Activated CD4-positive, alpha-beta T cell treated with anti-CD3 and anti-CD28 coated beads for 36 hours (primary cell): ENCODE measurements around the gene DOC2A. TPM values are rescaled to one million over a fixed set of nuclear protein-coding genes. Genes with fewer than 3 reads are reported as not detected.

ENCODE experiments used
- ATAC-seq: fragments of 200-7000 bp; cut with Tn5 transposase; one replicate; pipeline ENCODE4 v1.10.0; 2021; ENCODE audit warnings: mild to moderate bottlenecking, moderate library complexity
- CTCF ChIA-PET: fragments of 350-600 bp; sonication (Branson Sonifier 250); formaldehyde crosslinking; loops from one replicate; lab custom pipeline; 2021; ENCODE audit warnings: antibody characterized with exemption; lab: Charles Lee
- POLR2A ChIA-PET: fragments of 350-600 bp; sonication (Branson Sonifier 250); formaldehyde crosslinking; loops from one replicate; lab custom pipeline; 2021; ENCODE audit warnings: antibody characterized with exemption, inconsistent platforms; lab: Charles Lee
- DNase-seq: peaks from one replicate; pipeline ENCODE4 v3.0.0-alpha.2; 2020
- H3K27ac Mint-ChIP-seq: one replicate; pipeline ENCODE4 v1.8.0; 2021; ENCODE audit warnings: mixed read lengths
- H3K27me3 Mint-ChIP-seq: one replicate; pipeline ENCODE4 v1.8.0; 2021; ENCODE audit warnings: mixed read lengths
- H3K36me3 Mint-ChIP-seq: one replicate; pipeline ENCODE4 v1.8.0; 2021; ENCODE audit warnings: low read depth, mixed read lengths
- H3K4me1 Mint-ChIP-seq: one replicate; pipeline ENCODE4 v1.8.0; 2021; ENCODE audit warnings: mixed read lengths
- H3K4me3 Mint-ChIP-seq: one replicate; pipeline ENCODE4 v1.8.0; 2021; ENCODE audit warnings: mild to moderate bottlenecking, moderate library complexity, mixed read lengths
- H3K9me3 Mint-ChIP-seq: one replicate; pipeline ENCODE4 v1.8.0; 2021; ENCODE audit warnings: low read depth, mixed read lengths
- intact Hi-C, 2 experiments: fragments of 100-400 bp; cut with DNase I in 1 of 2; cut with micrococcal nuclease in 1 of 2; formaldehyde crosslinking; loops; one replicate each; pipeline versions ENCODE4 v1.14.2 to v1.15.1; 2022 to 2024; cut with DNase I, micrococcal nuclease
- total RNA-seq, 2 experiments: library from RNA; stranded (reverse); gene quantifications; one replicate each; pipeline ENCODE4 v1.2.3, GENCODE V29; 2021

DOC2A gene
- total RNA-seq, 2 experiments from 2014 or later = 0.69 to 1.3 TPM

GRCh38 chr16:29978081-29978480 is 32.7 kb downstream of the DOC2A start:
- ATAC-seq (no peak), DNase-seq (no peak)
- peak overlapping the region; percentile 30 for H3K27ac Mint-ChIP-seq
- intact Hi-C loops = no loop called here
- CTCF ChIA-PET = no interaction called here
- H3K27me3 Mint-ChIP-seq = no peaks in the 10 kb centered on the region
- peaks cover 29% of the 10 kb centered on the region for H3K4me1 Mint-ChIP-seq
- POLR2A ChIA-PET = interaction anchor here (0.6 kb wide), 1 partner anchor 287 kb away, joined by 8 read pairs; no protein-coding TSS in a partner anchor
- peaks cover under 1% of the 10 kb centered on the region for H3K9me3 Mint-ChIP-seq
- no peak overlapping the region for H3K4me3 Mint-ChIP-seq
- peaks cover 28% of the 10 kb centered on the region for H3K36me3 Mint-ChIP-seq

DNA sequence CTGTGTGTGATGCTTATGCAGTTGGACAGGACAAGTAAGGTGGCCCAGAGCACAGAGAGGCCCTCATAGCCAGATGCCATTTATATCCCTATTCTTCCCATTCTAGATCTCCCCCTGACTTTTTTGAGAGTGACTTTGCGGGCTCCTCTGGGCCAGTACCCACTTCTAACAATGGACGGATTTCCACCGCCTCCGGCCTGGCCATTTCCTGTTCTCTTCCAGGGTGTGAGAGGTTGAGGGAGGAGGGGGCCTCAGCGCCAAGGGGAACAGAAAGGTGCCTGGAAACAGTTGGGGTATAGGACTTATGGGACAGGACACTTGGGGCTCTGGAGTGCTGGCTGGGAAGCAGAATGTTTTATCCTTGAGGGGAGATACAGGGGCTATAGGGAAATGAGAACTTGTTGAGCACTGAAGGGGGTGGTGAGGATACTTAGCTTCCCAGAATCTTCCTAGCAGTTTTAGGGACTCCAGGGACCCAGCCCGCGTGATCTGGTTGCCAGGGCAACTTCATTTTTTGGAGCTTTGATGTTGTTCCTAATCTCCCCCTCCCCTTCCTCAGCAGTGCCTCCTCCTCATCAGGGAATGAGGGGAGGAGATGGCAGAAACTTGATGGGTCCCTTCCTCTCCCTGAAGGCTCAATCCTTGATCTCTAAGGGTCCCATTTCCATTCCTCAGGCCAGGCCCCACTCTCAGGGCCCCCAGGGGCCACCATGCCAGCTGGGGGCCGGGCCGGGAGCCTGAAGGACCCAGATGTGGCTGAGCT is 33.6 kb downstream of the DOC2A start:
- Mint-ChIP-seq H3K4me1 (peaks cover 31% of the 10 kb centered on the region), H3K4me3 (no peak overlapping the region), H3K9me3 (peaks cover 4% of the 10 kb centered on the region), H3K36me3 (peaks cover 32% of the 10 kb centered on the region), H3K27me3 (no peaks in the 10 kb centered on the region), H3K27ac (peak overlapping the region; percentile 10)
- CTCF ChIA-PET = no interaction called here
- DNase-seq (no peak), ATAC-seq (no peak)
- intact Hi-C loops = no loop called here
- POLR2A ChIA-PET = interaction anchor here (0.6 to 1.0 kb wide), 3 partner anchors 21 to 51 kb away, joined by 4 read pairs; no protein-coding TSS in a partner anchor

GRCh38 chr16:29975811-29976511 is 34.9 kb downstream of the DOC2A start:
- Mint-ChIP-seq H3K27ac (peak overlapping the region; percentile 86), H3K27me3 (no peaks in the 10 kb centered on the region), H3K36me3 (peaks cover 35% of the 10 kb centered on the region), H3K9me3 (peaks cover 4% of the 10 kb centered on the region), H3K4me1 (peaks cover 31% of the 10 kb centered on the region), H3K4me3 (peak overlapping the region; percentile 87)
- DNase-seq (peak; percentile 33), ATAC-seq (no peak)
- CTCF ChIA-PET = interaction anchor here (0.8 to 1.3 kb wide), 6 partner anchors 10 to 151 kb away, joined by 3 to 5 read pairs (median 4); partner anchors contain the start of gene TMEM219
- intact Hi-C loops = no loop called here
- POLR2A ChIA-PET = interaction anchor here (0.5 to 1.1 kb wide), 4 partner anchors 9 to 1002 kb away, joined by 4 read pairs; no protein-coding TSS in a partner anchor

GRCh38 chr16:29975134-29975538 is 35.7 kb downstream of the DOC2A start:
- peak overlapping the region; percentile 86 for H3K27ac Mint-ChIP-seq

DNA sequence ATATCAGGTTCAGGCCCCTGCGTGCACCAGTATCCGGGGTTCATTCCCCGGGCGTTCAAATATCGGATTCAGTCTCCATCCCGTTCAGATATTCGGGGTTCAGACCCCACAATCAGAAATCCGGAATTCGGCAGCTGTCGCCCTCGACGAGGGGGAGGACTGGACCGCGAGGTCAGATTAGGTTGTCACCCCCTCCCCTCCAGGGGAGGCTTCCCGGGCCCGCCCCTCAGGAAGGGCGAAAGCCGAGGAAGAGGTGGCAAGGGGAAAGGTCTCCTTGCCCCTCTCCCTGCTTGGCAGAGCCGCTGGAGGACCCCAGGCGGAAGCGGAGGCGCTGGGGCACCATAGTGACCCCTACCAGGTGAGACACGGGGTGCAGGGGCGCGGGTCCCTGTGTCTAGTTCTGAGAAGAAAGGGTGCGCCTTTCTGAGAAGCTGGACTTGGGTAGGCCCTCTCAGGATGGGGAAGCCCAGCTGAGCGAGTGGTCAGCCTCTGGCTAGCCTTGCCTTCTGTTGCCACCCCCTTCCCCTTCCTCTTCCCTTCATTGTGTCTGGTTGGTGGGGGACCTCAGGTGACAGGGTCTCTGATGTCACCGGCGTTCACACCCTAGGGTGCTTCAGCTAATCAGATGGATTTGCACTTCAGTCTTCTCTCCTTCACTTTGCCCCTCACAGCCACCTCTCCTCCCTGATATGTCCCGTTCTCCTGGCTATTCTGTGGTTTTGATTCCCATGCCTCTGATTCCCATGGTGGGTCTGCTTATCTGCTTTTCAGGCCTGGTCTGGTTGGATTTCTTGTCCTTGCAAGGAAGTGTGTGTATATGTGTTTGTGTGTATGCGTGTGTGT is 36.3 kb downstream of the DOC2A start:
- H3K4me1 Mint-ChIP-seq = peaks cover 31% of the 10 kb centered on the region
- POLR2A ChIA-PET = interaction anchor here (0.6 to 1.5 kb wide), 2 partner anchors 21 to 325 kb away, joined by 6 to 8 read pairs; partner anchors contain the start of gene HIRIP3
- CTCF ChIA-PET = interaction anchor here (0.6 to 3.3 kb wide), 6 partner anchors 9 to 274 kb away, joined by 3 to 15 read pairs (median 4); partner anchors contain the start of genes PAGR1 and TMEM219
- no peaks in the 10 kb centered on the region for H3K27me3 Mint-ChIP-seq
- peaks cover 36% of the 10 kb centered on the region for H3K36me3 Mint-ChIP-seq
- H3K27ac Mint-ChIP-seq = peak overlapping the region; percentile 86
- H3K9me3 Mint-ChIP-seq = peaks cover 4% of the 10 kb centered on the region
- ATAC-seq = no peak
- intact Hi-C loops = loop anchor here (5.0 kb wide), 2 partner anchors 227 to 272 kb away; partner anchors contain the start of gene C16orf54 (in 1 of the 2)
- peak; percentile 43 for DNase-seq
- peak overlapping the region; percentile 87 for H3K4me3 Mint-ChIP-seq

More at GRCh38 chr16:29975134-29975538, 35.7 kb downstream of the DOC2A start:
- ChIA-PET CTCF (interaction anchor here (0.6 to 1.3 kb wide), 6 partner anchors 9 to 274 kb away, joined by 3 to 4 read pairs (median 3); partner anchors contain the start of gene PAGR1), POLR2A (interaction anchor here (0.7 to 1.1 kb wide), 2 partner anchors 10 to 18 kb away, joined by 4 read pairs; no protein-coding TSS in a partner anchor)
- peaks cover 35% of the 10 kb centered on the region for H3K36me3 Mint-ChIP-seq
- H3K4me3 Mint-ChIP-seq = peak overlapping the region; percentile 87
- DNase-seq (no peak), ATAC-seq (no peak)
- H3K4me1 Mint-ChIP-seq = peaks cover 31% of the 10 kb centered on the region
- H3K27me3 Mint-ChIP-seq = no peaks in the 10 kb centered on the region
- H3K9me3 Mint-ChIP-seq = peaks cover 4% of the 10 kb centered on the region
- intact Hi-C loops = no loop called here

DNA sequence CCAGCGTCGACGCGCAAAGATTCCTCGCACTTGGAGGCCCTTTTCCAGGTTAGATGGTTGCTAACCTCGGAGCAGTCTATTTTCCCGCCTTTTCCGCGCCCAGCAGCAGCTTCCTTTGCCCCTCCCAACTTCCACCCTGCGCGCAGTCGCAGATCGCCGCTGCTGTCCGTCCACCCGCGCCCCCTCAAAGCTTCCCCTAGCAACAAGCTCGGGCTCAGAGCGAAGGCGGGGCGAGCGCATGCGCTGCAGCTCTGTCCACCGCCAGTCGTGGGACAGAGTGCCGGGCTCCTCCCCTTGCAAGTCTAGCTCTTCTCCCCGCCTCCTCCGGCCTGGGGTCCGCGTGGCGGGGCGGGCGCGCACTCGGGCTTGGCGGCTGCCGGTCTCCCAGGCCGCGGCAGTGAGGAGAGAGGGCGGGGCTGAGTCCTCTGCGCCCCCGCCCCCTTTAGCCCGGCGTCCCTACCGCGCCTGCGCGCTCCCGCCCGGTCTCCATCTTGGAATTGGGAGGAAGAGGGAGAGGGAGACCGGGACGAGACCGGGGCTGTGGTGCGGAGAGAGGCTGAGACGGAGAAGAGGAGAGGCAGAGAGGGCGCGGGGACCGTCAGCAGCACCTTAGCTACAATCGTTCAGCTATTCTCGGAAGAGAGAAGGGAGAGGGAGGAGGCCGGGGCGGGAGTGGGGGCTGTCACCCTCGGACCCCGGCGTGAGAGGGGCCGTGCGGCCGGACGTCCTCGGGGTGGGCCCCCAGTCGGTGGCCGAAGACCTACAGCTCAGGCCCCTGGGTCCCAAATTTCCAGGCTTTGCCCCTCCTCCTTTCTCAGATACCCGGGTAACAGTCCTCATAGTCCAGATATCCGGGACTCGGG is 37.2 kb downstream of the DOC2A start, which contains the start of gene TAOK2:
TSS of gene TAOK2 (plus strand) at position 485 of the 863 bp plus-strand sequence. CDS start 3,905 bp downstream, outside the sequence.
- Mint-ChIP-seq H3K27ac (peak within 1 kb of the TSS; percentile 86), H3K36me3 (peaks cover 34% of the 10 kb centered on the region), H3K9me3 (peaks cover 4% of the 10 kb centered on the region), H3K27me3 (no peaks in the 10 kb centered on the region), H3K4me1 (peaks cover 31% of the 10 kb centered on the region), H3K4me3 (peak within 1 kb of the TSS; percentile 87)
- intact Hi-C loops = loop anchor here (1.0 to 5.0 kb wide), 13 partner anchors 11 to 1151 kb away; partner anchors contain the start of genes INO80E (in 2 of the 2), TMEM219 (in 2 of the 2), ASPHD1 (in 1 of the 2) and ATXN2L (in 1 of the 2)
- ChIA-PET CTCF (interaction anchor here (0.6 to 3.3 kb wide), 14 partner anchors 11 to 282 kb away, joined by 3 to 15 read pairs (median 4); partner anchors contain the start of genes KIF22, PAGR1 and TMEM219), POLR2A (interaction anchor here (0.6 to 1.5 kb wide), 10 partner anchors 11 to 1151 kb away, joined by 3 to 14 read pairs (median 5); partner anchors contain the start of genes ALDOA, ASPHD1, ATXN2L and HIRIP3)
- ATAC-seq (peak; percentile 98), DNase-seq (peak; percentile 98)

DNA sequence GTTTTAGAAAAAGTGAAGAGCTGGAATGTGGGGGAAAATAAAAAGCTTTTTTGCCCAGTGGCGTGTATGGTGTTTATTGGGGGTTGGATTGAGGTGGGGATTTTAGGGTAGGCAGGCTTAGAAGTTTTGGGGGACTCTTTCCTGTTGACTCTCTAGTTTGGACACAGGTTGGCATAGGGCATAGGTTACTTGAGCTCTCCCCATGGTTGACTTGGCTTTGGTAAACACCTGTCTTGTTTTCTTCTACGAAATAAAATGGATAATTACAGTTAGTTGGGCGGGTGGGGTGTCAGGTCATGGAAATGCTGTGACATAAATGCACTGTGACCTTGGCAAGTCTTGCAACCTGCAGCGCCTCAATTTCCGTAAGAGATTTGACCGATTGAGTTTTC is 37.8 kb downstream of the DOC2A start:
- Mint-ChIP-seq H3K27ac (peak overlapping the region; percentile 71), H3K36me3 (peaks cover 35% of the 10 kb centered on the region), H3K4me3 (peak overlapping the region; percentile 87), H3K27me3 (no peaks in the 10 kb centered on the region), H3K4me1 (peaks cover 31% of the 10 kb centered on the region), H3K9me3 (peaks cover 4% of the 10 kb centered on the region)
- DNase-seq (no peak), ATAC-seq (no peak)
- POLR2A ChIA-PET = interaction anchor here (0.6 to 1.5 kb wide), 10 partner anchors 11 to 1150 kb away, joined by 3 to 14 read pairs (median 5); partner anchors contain the start of genes ALDOA, ASPHD1, ATXN2L and HIRIP3
- intact Hi-C loops = loop anchor here (1.0 to 5.0 kb wide), 13 partner anchors 11 to 1150 kb away; partner anchors contain the start of genes INO80E (in 2 of the 2), TMEM219 (in 2 of the 2), ASPHD1 (in 1 of the 2) and ATXN2L (in 1 of the 2)
- CTCF ChIA-PET = interaction anchor here (0.6 to 3.3 kb wide), 12 partner anchors 11 to 282 kb away, joined by 3 to 15 read pairs (median 4); partner anchors contain the start of genes KIF22, PAGR1 and TMEM219

- ATAC-seq (no peak), DNase-seq (no peak)
- Mint-ChIP-seq H3K27ac (no peak overlapping the region), H3K27me3 (no peaks in the 10 kb centered on the region), H3K4me3 (no peak overlapping the region), H3K9me3 (peaks cover 4% of the 10 kb centered on the region), H3K36me3 (peaks cover 35% of the 10 kb centered on the region), H3K4me1 (peaks cover 31% of the 10 kb centered on the region)
- CTCF ChIA-PET = interaction anchor here (1.0 to 3.3 kb wide), 7 partner anchors 10 to 272 kb away, joined by 3 to 15 read pairs (median 5); partner anchors contain the start of genes KIF22, PAGR1 and TMEM219
- intact Hi-C loops = loop anchor here (2.0 to 5.0 kb wide), 3 partner anchors 225 to 1150 kb away; partner anchors contain the start of genes ATXN2L (in 1 of the 2) and C16orf54 (in 1 of the 2)
- POLR2A ChIA-PET = interaction anchor here (0.6 to 1.5 kb wide), 5 partner anchors 10 to 97 kb away, joined by 3 to 14 read pairs (median 8); partner anchors contain the start of genes ALDOA, KCTD13 and TMEM219
These were observed 38.3 kb downstream of the DOC2A start for GRCh38 chr16:29972500-29972899.

DNA sequence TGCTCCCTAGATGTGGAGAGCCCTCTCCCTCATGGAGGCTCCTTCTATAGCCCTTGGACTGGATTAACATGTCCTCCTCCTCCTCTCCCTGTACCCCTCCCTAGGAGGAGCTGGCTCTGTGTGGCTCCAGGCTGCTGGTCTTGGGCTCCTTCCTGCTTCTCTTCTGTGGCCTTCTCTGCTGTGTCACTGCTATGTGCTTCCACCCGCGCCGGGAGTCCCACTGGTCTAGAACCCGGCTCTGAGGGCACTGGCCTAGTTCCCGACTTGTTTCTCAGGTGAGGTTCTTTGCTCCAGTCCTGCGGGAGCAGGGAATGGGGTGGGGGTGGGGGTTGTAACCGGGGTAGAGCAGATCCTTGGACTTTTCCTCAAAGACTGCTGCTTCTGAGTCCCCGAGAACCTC is 39.5 kb downstream of the DOC2A start:
- Mint-ChIP-seq H3K27me3 (no peaks in the 10 kb centered on the region), H3K27ac (no peak overlapping the region), H3K4me3 (no peak overlapping the region), H3K4me1 (peaks cover 22% of the 10 kb centered on the region), H3K9me3 (peaks cover 4% of the 10 kb centered on the region), H3K36me3 (peaks cover 35% of the 10 kb centered on the region)
- ATAC-seq (no peak), DNase-seq (no peak)
- CTCF ChIA-PET = interaction anchor here (3.3 kb wide), 1 partner anchor 9 kb away, joined by 15 read pairs; the partner anchor contains the start of gene TMEM219
- intact Hi-C loops = loop anchor here (5.0 kb wide), 2 partner anchors 224 to 269 kb away; partner anchors contain the start of gene C16orf54 (in 1 of the 2)
- POLR2A ChIA-PET = no interaction called here
